Neural progenitor cell (in vitro differentiated cells): ENCODE measurements around the gene ARIH2.

Source experiments
- CTCF ChIP-seq: fragments of 200-600 bp; sonication (generic); IDR thresholded peaks from 2 replicates; pipeline ENCODE4 v1.5.1; 2017; ENCODE audit warnings: antibody characterized with exemption, mild to moderate bottlenecking
- EZH2 ChIP-seq: fragments of 200-600 bp; sonication (generic); IDR thresholded peaks from 2 replicates; pipeline ENCODE4 v1.6.1; 2017; ENCODE audit warnings: antibody characterized with exemption, mild to moderate bottlenecking, moderate library complexity

- peak; percentile 15 for TF ChIP-seq CTCF
- no peak for TF ChIP-seq EZH2
Observed at GRCh38 chr3:48918388-48919214, at the start of gene ARIH2.
